HepG2 (cell line): ENCODE data around the gene YWHAE. TPM values are rescaled to one million over a fixed set of nuclear protein-coding genes. Genes with fewer than 3 reads are reported as not detected.

Experiments used
- ATAC-seq: fragments of 200-7000 bp; cut with Tn5 transposase; 3 replicates; pipeline ENCODE4 v1.9.1; 2020; ENCODE audit warnings: mild to moderate bottlenecking, moderate library complexity
- BruUV-seq: library from RNA; stranded (reverse); fragments of 400-500 nt; replicated peaks from 2 replicates; lab custom pipeline; 2021; lab: Mats Ljungman, UMichigan
- CTCF ChIA-PET: fragments of 300-600 bp; formaldehyde crosslinking; extraction: SDS; loops from one replicate; lab custom pipeline; 2021; ENCODE audit warnings: low total read pairs, inconsistent platforms, low intra/inter-chr PET ratio; lab: Yijun Ruan, JAX
- POLR2A ChIA-PET: fragments of 350-600 bp; sonication (Branson Sonifier 250); formaldehyde crosslinking; loops from one replicate; lab custom pipeline; 2020; ENCODE audit warnings: antibody characterized with exemption, inconsistent platforms; lab: Yijun Ruan, JAX
- DNase-seq: peaks from one replicate; pipeline ENCODE4 v3.0.0-alpha.2; 2015; ENCODE audit warnings: low spot score
- FAIRE-seq: peaks from 3 replicates; lab custom pipeline; 2011; peaks lifted over from hg19 to GRCh38; lab: Jason Lieb, UNC
- H2AFZ ChIP-seq: one replicate; pipeline ENCODE4 v1.6.1; 2011; ENCODE audit warnings: low read length, inconsistent platforms
- H3K27ac ChIP-seq: fragments of 300-600 bp; 3 replicates; pipeline ENCODE4 v1.8.0; 2011; ENCODE audit warnings: mixed run types, mild to moderate bottlenecking, mixed read lengths, low read length, inconsistent platforms; ENCODE audit not compliant: insufficient read depth; ENCODE audit errors: extremely low read length
- H3K27me3 ChIP-seq, 2 experiments: fragments of 200-600 bp in 1 of 2; 2 replicates in 1 of 2; 3 replicates in 1 of 2; pipeline versions ENCODE4 v1.6.0 to v1.8.0; 2011; ENCODE audit warnings: low read length in 2 of 2, mild to moderate bottlenecking in 2 of 2, moderate library complexity in 2 of 2, inconsistent platforms in 1 of 2; ENCODE audit not compliant: insufficient read depth in 2 of 2, control insufficient read depth in 1 of 2
- H3K36me3 ChIP-seq, 2 experiments: fragments of 200-600 bp in 1 of 2; replicated peaks in 1 of 2; 2 replicates in 1 of 2; 3 replicates in 1 of 2; pipeline versions ENCODE4 v1.5.1 to v1.8.0; 2011; ENCODE audit warnings: low read length in 2 of 2, inconsistent platforms in 1 of 2; ENCODE audit not compliant: insufficient read depth in 2 of 2, control insufficient read depth in 1 of 2
- H3K4me1 ChIP-seq: 2 replicates; pipeline ENCODE4 v1.5.1; 2012; ENCODE audit warnings: low read length, inconsistent platforms; ENCODE audit not compliant: insufficient read depth
- H3K4me2 ChIP-seq: 2 replicates; pipeline ENCODE4 v1.6.0; 2011; ENCODE audit warnings: low read depth, low read length, inconsistent platforms
- H3K4me3 ChIP-seq, 3 experiments: fragments of 200-600 bp in 1 of 3; sonication (generic), shearing (Covaris generic) in 1 of 3; replicated peaks in 1 of 3; 2 replicates each; pipeline ENCODE4 v1.5.1; 2011 to 2016; ENCODE audit warnings: low read length in 3 of 3, inconsistent platforms in 2 of 3, low read depth in 2 of 3, mild to moderate bottlenecking in 2 of 3, control low read depth in 1 of 3, mixed read lengths in 1 of 3; ENCODE audit not compliant: insufficient read depth in 1 of 3
- H3K79me2 ChIP-seq: one replicate; pipeline ENCODE4 v1.6.1; 2011; ENCODE audit warnings: low read length, inconsistent platforms; ENCODE audit not compliant: insufficient read depth
- H3K9ac ChIP-seq: 2 replicates; pipeline ENCODE4 v1.6.0; 2011; ENCODE audit warnings: mild to moderate bottlenecking, low read depth, low read length, inconsistent platforms; ENCODE audit not compliant: insufficient read depth
- H3K9me3 ChIP-seq: 2 replicates; pipeline ENCODE4 v1.5.1; 2012; ENCODE audit warnings: mild to moderate bottlenecking, low read length
- H4K20me1 ChIP-seq: 2 replicates; pipeline ENCODE4 v1.6.0; 2011; ENCODE audit warnings: inconsistent platforms, mild to moderate bottlenecking, low read length, moderate library complexity; ENCODE audit not compliant: insufficient read depth
- ARID4A ChIP-seq: sonication (generic); formaldehyde crosslinking; IDR thresholded peaks from 2 replicates; pipeline ENCODE4 v1.5.0; 2020; ENCODE audit warnings: mild to moderate bottlenecking, missing genetic modification reagents, borderline replicate concordance
- CBX5 ChIP-seq: sonication (generic); formaldehyde crosslinking; IDR thresholded peaks from 2 replicates; pipeline ENCODE4 v1.4.0; 2020; ENCODE audit warnings: missing genetic modification reagents, borderline replicate concordance
- FIP1L1 ChIP-seq: fragments of 200-400 bp; formaldehyde crosslinking; IDR thresholded peaks from 2 replicates; pipeline ENCODE4 v1.6.1; 2018; ENCODE audit warnings: low read depth, mild to moderate bottlenecking, low read length, moderate library complexity, borderline replicate concordance; ENCODE audit not compliant: insufficient read depth
- GABPB1 ChIP-seq: IDR thresholded peaks from 2 replicates; pipeline ENCODE4 v1.6.1; 2016; ENCODE audit warnings: mild to moderate bottlenecking, missing genetic modification reagents, moderate library complexity, missing compliant biosample characterization
- GZF1 ChIP-seq: sonication (generic); formaldehyde crosslinking; IDR thresholded peaks from 2 replicates; pipeline ENCODE4 v1.5.1; 2020; ENCODE audit warnings: mild to moderate bottlenecking, missing genetic modification reagents
- IRF9 ChIP-seq: sonication (generic); formaldehyde crosslinking; IDR thresholded peaks from 2 replicates; pipeline ENCODE4 v1.8.0; 2022; ENCODE audit warnings: missing genetic modification reagents, mild to moderate bottlenecking, borderline replicate concordance
- PRDM15 ChIP-seq: sonication (generic); formaldehyde crosslinking; IDR thresholded peaks from 2 replicates; pipeline ENCODE4 v1.4.0; 2020; ENCODE audit warnings: missing genetic modification reagents
- SIN3A ChIP-seq: IDR thresholded peaks from 2 replicates; pipeline ENCODE4 v1.6.1; 2011; ENCODE audit warnings: low read depth, mild to moderate bottlenecking, control low read depth, low read length, borderline replicate concordance
- ZNF468 ChIP-seq: sonication (generic); formaldehyde crosslinking; IDR thresholded peaks from 2 replicates; pipeline ENCODE4 v1.8.0; 2022; ENCODE audit warnings: mild to moderate bottlenecking, moderate library complexity, missing genetic modification reagents
- ZNF484 ChIP-seq: sonication (generic); formaldehyde crosslinking; IDR thresholded peaks from 2 replicates; pipeline ENCODE4 v1.5.1; 2020; ENCODE audit warnings: mild to moderate bottlenecking, low read depth, missing genetic modification reagents, borderline replicate concordance
- ZNF703 ChIP-seq: sonication (generic); formaldehyde crosslinking; IDR thresholded peaks from 2 replicates; pipeline ENCODE4 v1.5.1; 2020; ENCODE audit warnings: missing genetic modification reagents, mild to moderate bottlenecking, moderate library complexity, borderline replicate concordance
- ZNF709 ChIP-seq: sonication (generic); formaldehyde crosslinking; IDR thresholded peaks from 2 replicates; pipeline ENCODE4 v1.5.0; 2020; ENCODE audit warnings: mild to moderate bottlenecking, missing genetic modification reagents
- ZNF891 ChIP-seq: sonication (generic); formaldehyde crosslinking; IDR thresholded peaks from 2 replicates; pipeline ENCODE4 v1.5.0; 2020; ENCODE audit warnings: mild to moderate bottlenecking, missing genetic modification reagents
- WGBS: methylation state at CpG from one replicate; pipeline ENCODE4 v1.1.6; 2017; ENCODE audit warnings: low lambda C conversion rate; 5-methylcytosine and 5-hydroxymethylcytosine counted together
- in situ Hi-C: cut with HindIII; loops from 2 replicates; pipeline ENCODE4 v1.10.0; 2017; ENCODE audit warnings: low pct_unique_long_range_greater_than_20kb; ENCODE audit not compliant: extremely low pct_ligation_motif_present
- intact Hi-C: fragments of 100-400 bp; cut with micrococcal nuclease; formaldehyde crosslinking; loops from one replicate; pipeline ENCODE4 v1.10.0; 2022; ENCODE audit not compliant: unreplicated experiment
- polyA plus RNA-seq, 8 experiments: library from polyadenylated mRNA; depleted of rRNA in 3 of 8; stranded (reverse) in 7 of 8; unstranded in 1 of 8; fragments of >200 nt; fragmentation: Illumina TruSeq in 4 of 8; extraction: Trizol in 4 of 8; gene quantifications; 2 replicates each; pipeline versions ENCODE4 v1.2.1 to v1.2.3, GENCODE V29; 2011 to 2016; ENCODE audit warnings: low read depth in 4 of 8, missing spikeins in 1 of 8, mixed read lengths in 1 of 8; ENCODE audit not compliant: insufficient read depth in 1 of 8
- total RNA-seq, 5 experiments: library from RNA; depleted of rRNA; stranded (reverse); fragments of >200 nt; fragmentation: Illumina TruSeq; extraction: Trizol; gene quantifications; 2 replicates each; pipeline ENCODE4 v1.2.3, GENCODE V29; 2016; ENCODE audit warnings: low read depth in 1 of 5

The YWHAE gene
- total and polyA plus RNA-seq, 2 of the 13 experiments (the other 11 are each of a cell fraction or from before 2014, with no cell fraction given), result 256 to 335 TPM

GRCh38 chr17:1351275-1351674 is 48.7 kb downstream of the YWHAE start:
- in situ Hi-C loops (no loop called here), intact Hi-C loops (no loop called here)
- Histone ChIP-seq H4K20me1 (peaks cover 29% of the 10 kb centered on the region), H3K4me1 (peaks cover 19% of the 10 kb centered on the region), H3K4me2 (no peak overlapping the region), H3K79me2 (peaks cover 59% of the 10 kb centered on the region), H3K9me3 (no peaks in the 10 kb centered on the region), H3K27me3 (no peaks in the 10 kb centered on the region), H3K36me3 (peaks cover 9 to 66% of the 10 kb centered on the region in 2 experiments), H2AFZ (no peak overlapping the region), H3K4me3 (no peak overlapping the region), H3K9ac (no peak overlapping the region), H3K27ac (no peak overlapping the region)
- FAIRE-seq (no peak), DNase-seq (no peak), ATAC-seq (no peak)
- TF ChIP-seq ARID4A (CRISPR knock-in tag), result no peak
- no peak for TF ChIP-seq ZNF709 (CRISPR knock-in tag)
- TF ChIP-seq FIP1L1, result no peak
- no peak for TF ChIP-seq SIN3A
- no peak for TF ChIP-seq GZF1 (CRISPR knock-in tag)
- TF ChIP-seq PRDM15 (CRISPR knock-in tag), result no peak
- no peak for TF ChIP-seq IRF9 (CRISPR knock-in tag)
- TF ChIP-seq GABPB1 (CRISPR knock-in tag), result no peak
- no peak for TF ChIP-seq ZNF703 (CRISPR knock-in tag)
- TF ChIP-seq ZNF891 (CRISPR knock-in tag), result no peak
- no peak for TF ChIP-seq CBX5
- no peak for TF ChIP-seq ZNF468 (CRISPR knock-in tag)
- no peak for TF ChIP-seq ZNF484
- BruUV-seq, result no TSS peak
- WGBS, result 98% methylated on average over 5 of the region's 5 CpGs
- ChIA-PET POLR2A (no interaction called here), CTCF (no interaction called here)
